DMS 273 treated with DMSO at 0.1 percent for 48 hours (cell line): ENCODE results near the gene C3AR1.
"Not testable (repeated sequence)": the region's sequence is repeated elsewhere in the genome, so short reads cannot be mapped to it uniquely, and the experiment has no call there.

Source experiments
- DNase-seq: peaks from one replicate; lab custom pipeline; 2025; lab: John Stamatoyannopoulos, UW

C3AR1 gene

GRCh38 chr12:8057839-8058238 is 8.3 kb downstream of the C3AR1 start:
- DNase-seq, result no peak

- no peak for DNase-seq
These were observed 8.9 kb downstream of the C3AR1 start for GRCh38 chr12:8057306-8057705.

GRCh38 chr12:8054816-8055215 is 11.3 kb downstream of the C3AR1 start:
- DNase-seq, result no peak

- DNase-seq, result no peak
These were observed 13.5 kb downstream of the C3AR1 start for GRCh38 chr12:8052679-8053078.

- DNase-seq, result no peak
These were observed 15.4 kb downstream of the C3AR1 start for GRCh38 chr12:8050600-8051250.

- DNase-seq, result no peak
These were observed 17.3 kb downstream of the C3AR1 start for GRCh38 chr12:8048906-8049305.

- DNase-seq, result no peak
These were observed 18.3 kb downstream of the C3AR1 start for GRCh38 chr12:8047842-8048241.

GRCh38 chr12:8045952-8046944 is 19.9 kb downstream of the C3AR1 start:
- no peak for DNase-seq

GRCh38 chr12:8040791-8041190 is 25.4 kb downstream of the C3AR1 start:
- no peak for DNase-seq

- peak; percentile 39 for DNase-seq
These were observed 27.5 kb downstream of the C3AR1 start for GRCh38 chr12:8038659-8039114.

- DNase-seq, result no peak
These were observed 28.2 kb downstream of the C3AR1 start for GRCh38 chr12:8037947-8038346.

GRCh38 chr12:8037046-8037663 is 29.0 kb downstream of the C3AR1 start:
- no peak for DNase-seq

GRCh38 chr12:8036346-8036745 is 29.8 kb downstream of the C3AR1 start:
- DNase-seq, result no peak

GRCh38 chr12:8035440-8036010 is 30.6 kb downstream of the C3AR1 start:
- DNase-seq, result no peak

GRCh38 chr12:8034802-8035201 is 31.4 kb downstream of the C3AR1 start:
- DNase-seq, result no peak

- no peak for DNase-seq
These were observed 32.8 kb downstream of the C3AR1 start for GRCh38 chr12:8033153-8034044.

GRCh38 chr12:8032242-8033152 is 33.7 kb downstream of the C3AR1 start, which contains the start of gene FOXJ2:
Gene FOXJ2 (plus strand): TSS chr12:8032716. CDS start chr12:8039833, 7,117 bp downstream.
- peak; percentile 2 for DNase-seq

- no peak for DNase-seq
These were observed 34.3 kb downstream of the C3AR1 start for GRCh38 chr12:8031872-8032241.

GRCh38 chr12:8031017-8031416 is 35.1 kb downstream of the C3AR1 start:
- DNase-seq, result not testable (repeated sequence)

GRCh38 chr12:8030189-8030588 is 36.0 kb downstream of the C3AR1 start:
- DNase-seq, result no peak
